Measurements from ENCODE around the gene CACNA1A.
"Not testable (repeated sequence)": the region's sequence is repeated elsewhere in the genome, so short reads cannot be mapped to it uniquely, and the experiment has no call there.

The CACNA1A gene

GRCh38 chr19:13429563-13429962 lies 76.7 kb downstream of the CACNA1A start:
- Histone ChIP-seq H3K18ac (ENCODE audit: low read length) (no peak overlapping the region), H3K9me3 (ENCODE audit: insufficient read depth, low read depth, low read length) (peaks cover 3% of the 10 kb centered on the region), H3K36me3 (ENCODE audit: control insufficient read depth in 1 of 2, insufficient read depth in 2 of 2, low read length in 2 of 2) (no peaks in the 10 kb centered on the region), H4K91ac (ENCODE audit: low read depth, low read length) (no peak overlapping the region), H4K12ac (ENCODE audit: low read depth, low read length) (no peak overlapping the region), H3K4ac (ENCODE audit: low read depth, low read length) (no peak overlapping the region), H3K4me1 (ENCODE audit: control insufficient read depth in 1 of 2, insufficient read depth in 2 of 2, low read length in 2 of 2) (no peaks in the 10 kb centered on the region), H3K4me2 (ENCODE audit: low read length) (no peak overlapping the region), H3K4me3 (ENCODE audit: low read depth, low read length) (no peak overlapping the region), H3K79me2 (ENCODE audit: control insufficient read depth, insufficient read depth, low read length, poor library complexity) (no peaks in the 10 kb centered on the region), H4K8ac (ENCODE audit: low read depth, low read length) (no peak overlapping the region), H3K79me1 (ENCODE audit: low read length) (no peaks in the 10 kb centered on the region), H3K27ac (ENCODE audit: low read depth, low read length) (no peak overlapping the region), H2BK120ac (ENCODE audit: insufficient read depth, low read length, poor library complexity) (no peak overlapping the region), H2BK5ac (ENCODE audit: low read depth, low read length, poor library complexity) (no peak overlapping the region), H3K14ac (ENCODE audit: low read length) (no peak overlapping the region), H2AFZ (ENCODE audit: insufficient read depth, low read length, poor library complexity) (no peak overlapping the region), H3K27me3 (ENCODE audit: insufficient read depth, low read length) (no peaks in the 10 kb centered on the region), H3K23ac (ENCODE audit: low read length) (no peak overlapping the region), H2BK12ac (ENCODE audit: low read length) (no peak overlapping the region), H3K9ac (ENCODE audit: low read length) (no peak overlapping the region), H2AK5ac (ENCODE audit: low read length) (no peak overlapping the region)
- no CpG with 5 or more reads among the region's 5 CpGs for WGBS (ENCODE audit: extremely low coverage, insufficient coverage, insufficient read length)
- no peak for DNase-seq

GRCh38 chr19:13428352-13428751 lies 77.9 kb downstream of the CACNA1A start:
- H3K79me2 ChIP-seq (ENCODE audit: control insufficient read depth, insufficient read depth, low read length, poor library complexity) = no peaks in the 10 kb centered on the region
- H3K4me1 ChIP-seq (ENCODE audit: control insufficient read depth in 1 of 2, insufficient read depth in 2 of 2, low read length in 2 of 2) = no peaks in the 10 kb centered on the region
- no peak overlapping the region for H4K12ac ChIP-seq (ENCODE audit: low read depth, low read length)
- H3K23ac ChIP-seq (ENCODE audit: low read length) = no peak overlapping the region
- no peak overlapping the region for H4K8ac ChIP-seq (ENCODE audit: low read depth, low read length)
- H3K27ac ChIP-seq (ENCODE audit: low read depth, low read length) = no peak overlapping the region
- peaks cover 3% of the 10 kb centered on the region for H3K9me3 ChIP-seq (ENCODE audit: insufficient read depth, low read depth, low read length)
- H2BK5ac ChIP-seq (ENCODE audit: low read depth, low read length, poor library complexity) = no peak overlapping the region
- WGBS (ENCODE audit: extremely low coverage, insufficient coverage, insufficient read length) = no CpG with 5 or more reads among the region's 9 CpGs
- H3K18ac ChIP-seq (ENCODE audit: low read length) = no peak overlapping the region
- no peaks in the 10 kb centered on the region for H3K79me1 ChIP-seq (ENCODE audit: low read length)
- H3K4me3 ChIP-seq (ENCODE audit: low read depth, low read length) = no peak overlapping the region
- no peak overlapping the region for H3K4me2 ChIP-seq (ENCODE audit: low read length)
- no peak overlapping the region for H4K91ac ChIP-seq (ENCODE audit: low read depth, low read length)
- DNase-seq = peak in 1 of 2 donors; percentile 21
- H3K9ac ChIP-seq (ENCODE audit: low read length) = no peak overlapping the region
- H2AFZ ChIP-seq (ENCODE audit: insufficient read depth, low read length, poor library complexity) = no peak overlapping the region
- H2AK5ac ChIP-seq (ENCODE audit: low read length) = no peak overlapping the region
- no peaks in the 10 kb centered on the region for H3K27me3 ChIP-seq (ENCODE audit: insufficient read depth, low read length)
- H2BK120ac ChIP-seq (ENCODE audit: insufficient read depth, low read length, poor library complexity) = no peak overlapping the region
- H2BK12ac ChIP-seq (ENCODE audit: low read length) = no peak overlapping the region
- no peaks in the 10 kb centered on the region for H3K36me3 ChIP-seq (ENCODE audit: control insufficient read depth in 1 of 2, insufficient read depth in 2 of 2, low read length in 2 of 2)
- H3K4ac ChIP-seq (ENCODE audit: low read depth, low read length) = no peak overlapping the region
- no peak overlapping the region for H3K14ac ChIP-seq (ENCODE audit: low read length)

GRCh38 chr19:13427273-13428051 lies 78.8 kb downstream of the CACNA1A start:
- H3K14ac ChIP-seq (ENCODE audit: low read length) = no peak overlapping the region

GRCh38 chr19:13425875-13426274 lies 80.4 kb downstream of the CACNA1A start:
- not testable (repeated sequence) for H3K14ac ChIP-seq (ENCODE audit: low read length); H2BK12ac ChIP-seq (ENCODE audit: low read length); H3K79me2 ChIP-seq (ENCODE audit: control insufficient read depth, insufficient read depth, low read length, poor library complexity); H2AFZ ChIP-seq (ENCODE audit: insufficient read depth, low read length, poor library complexity); H4K91ac ChIP-seq (ENCODE audit: low read depth, low read length); H3K9ac ChIP-seq (ENCODE audit: low read length); H3K27me3 ChIP-seq (ENCODE audit: insufficient read depth, low read length); H4K12ac ChIP-seq (ENCODE audit: low read depth, low read length); H3K36me3 ChIP-seq (ENCODE audit: control insufficient read depth in 1 of 2, insufficient read depth in 2 of 2, low read length in 2 of 2); DNase-seq; H4K8ac ChIP-seq (ENCODE audit: low read depth, low read length); H3K4me3 ChIP-seq (ENCODE audit: low read depth, low read length); H3K27ac ChIP-seq (ENCODE audit: low read depth, low read length); H3K4ac ChIP-seq (ENCODE audit: low read depth, low read length); H3K23ac ChIP-seq (ENCODE audit: low read length); H3K4me1 ChIP-seq (ENCODE audit: control insufficient read depth in 1 of 2, insufficient read depth in 2 of 2, low read length in 2 of 2); H2BK5ac ChIP-seq (ENCODE audit: low read depth, low read length, poor library complexity); H3K79me1 ChIP-seq (ENCODE audit: low read length); H2AK5ac ChIP-seq (ENCODE audit: low read length); H3K18ac ChIP-seq (ENCODE audit: low read length); H3K4me2 ChIP-seq (ENCODE audit: low read length); H2BK120ac ChIP-seq (ENCODE audit: insufficient read depth, low read length, poor library complexity)
- peaks cover 11% of the 10 kb centered on the region for H3K9me3 ChIP-seq (ENCODE audit: insufficient read depth, low read depth, low read length)
- no CpG with 5 or more reads among the region's 3 CpGs for WGBS (ENCODE audit: extremely low coverage, insufficient coverage, insufficient read length)

More at GRCh38 chr19:13427273-13428051, 78.8 kb downstream of the CACNA1A start:
- Histone ChIP-seq H4K8ac (ENCODE audit: low read depth, low read length) (no peak overlapping the region), H3K9ac (ENCODE audit: low read length) (no peak overlapping the region), H3K27me3 (ENCODE audit: insufficient read depth, low read length) (no peaks in the 10 kb centered on the region), H3K4ac (ENCODE audit: low read depth, low read length) (no peak overlapping the region), H3K9me3 (ENCODE audit: insufficient read depth, low read depth, low read length) (peaks cover 8% of the 10 kb centered on the region), H3K18ac (ENCODE audit: low read length) (no peak overlapping the region), H4K91ac (ENCODE audit: low read depth, low read length) (no peak overlapping the region), H3K27ac (ENCODE audit: low read depth, low read length) (no peak overlapping the region), H2BK12ac (ENCODE audit: low read length) (no peak overlapping the region), H3K4me3 (ENCODE audit: low read depth, low read length) (no peak overlapping the region), H3K36me3 (ENCODE audit: control insufficient read depth in 1 of 2, insufficient read depth in 2 of 2, low read length in 2 of 2) (no peaks in the 10 kb centered on the region), H3K79me2 (ENCODE audit: control insufficient read depth, insufficient read depth, low read length, poor library complexity) (no peaks in the 10 kb centered on the region), H3K4me1 (ENCODE audit: control insufficient read depth in 1 of 2, insufficient read depth in 2 of 2, low read length in 2 of 2) (no peaks in the 10 kb centered on the region), H3K23ac (ENCODE audit: low read length) (no peak overlapping the region), H2BK5ac (ENCODE audit: low read depth, low read length, poor library complexity) (no peak overlapping the region), H2BK120ac (ENCODE audit: insufficient read depth, low read length, poor library complexity) (no peak overlapping the region), H4K12ac (ENCODE audit: low read depth, low read length) (no peak overlapping the region), H3K4me2 (ENCODE audit: low read length) (no peak overlapping the region), H2AK5ac (ENCODE audit: low read length) (no peak overlapping the region), H3K79me1 (ENCODE audit: low read length) (no peaks in the 10 kb centered on the region), H2AFZ (ENCODE audit: insufficient read depth, low read length, poor library complexity) (no peak overlapping the region)
- DNase-seq = no peak
- WGBS (ENCODE audit: extremely low coverage, insufficient coverage, insufficient read length) = no CpG with 5 or more reads among the region's 11 CpGs

All from trophoblast cell (in vitro differentiated cells and primary cell).